HG03103 (cell line): Measurements from ENCODE around the gene C10orf95.

Experiments
- ATAC-seq: cut with Tn5 transposase; IDR thresholded peaks from one replicate; pipeline ENCODE4 v1.9.1; 2021; ENCODE audit warnings: low read depth; ENCODE audit not compliant: unreplicated experiment

Gene C10orf95

GRCh38 chr10:102419269-102420180 is 31.8 kb downstream of the C10orf95 start:
- no peak for ATAC-seq

GRCh38 chr10:102418622-102419268 is 32.6 kb downstream of the C10orf95 start, which contains the start of gene PSD:
PSD (minus strand) TSS chr10:102418785; CDS start chr10:102417038, 1,747 bp downstream.
- no peak for ATAC-seq

- no peak for ATAC-seq
These were observed 34.6 kb downstream of the C10orf95 start for GRCh38 chr10:102416695-102417094.

GRCh38 chr10:102416283-102416682 is 35.1 kb downstream of the C10orf95 start:
- ATAC-seq: no peak

- ATAC-seq: no peak
These were observed 36.6 kb downstream of the C10orf95 start for GRCh38 chr10:102414749-102415148.

- ATAC-seq: no peak
These were observed 37.4 kb downstream of the C10orf95 start for GRCh38 chr10:102413806-102414561.

- no peak for ATAC-seq
These were observed 38.2 kb downstream of the C10orf95 start for GRCh38 chr10:102413053-102413705.

GRCh38 chr10:102412293-102412692 is 39.0 kb downstream of the C10orf95 start:
- ATAC-seq: no peak

- ATAC-seq: no peak
These were observed 39.7 kb downstream of the C10orf95 start for GRCh38 chr10:102411341-102412255.

GRCh38 chr10:102410429-102411073 is 40.8 kb downstream of the C10orf95 start:
- no peak for ATAC-seq

GRCh38 chr10:102409604-102410428 is 41.5 kb downstream of the C10orf95 start:
- no peak for ATAC-seq

GRCh38 chr10:102408728-102409603 is 42.4 kb downstream of the C10orf95 start:
- ATAC-seq: no peak

- no peak for ATAC-seq
These were observed 43.1 kb downstream of the C10orf95 start for GRCh38 chr10:102408131-102408727.

- ATAC-seq: no peak
These were observed 43.8 kb downstream of the C10orf95 start for GRCh38 chr10:102407425-102408130.

- ATAC-seq: no peak
These were observed 44.5 kb downstream of the C10orf95 start for GRCh38 chr10:102406815-102407214.

GRCh38 chr10:102405632-102406031 is 45.7 kb downstream of the C10orf95 start:
- ATAC-seq: no peak
